ENCODE data around the gene INTS1. TPM values are rescaled to one million over a fixed set of nuclear protein-coding genes. Genes with fewer than 3 reads are reported as not detected.

The INTS1 gene
- total and polyA plus RNA-seq, 2 experiments from 2014 or later = 30.0 to 57.3 TPM

DNA sequence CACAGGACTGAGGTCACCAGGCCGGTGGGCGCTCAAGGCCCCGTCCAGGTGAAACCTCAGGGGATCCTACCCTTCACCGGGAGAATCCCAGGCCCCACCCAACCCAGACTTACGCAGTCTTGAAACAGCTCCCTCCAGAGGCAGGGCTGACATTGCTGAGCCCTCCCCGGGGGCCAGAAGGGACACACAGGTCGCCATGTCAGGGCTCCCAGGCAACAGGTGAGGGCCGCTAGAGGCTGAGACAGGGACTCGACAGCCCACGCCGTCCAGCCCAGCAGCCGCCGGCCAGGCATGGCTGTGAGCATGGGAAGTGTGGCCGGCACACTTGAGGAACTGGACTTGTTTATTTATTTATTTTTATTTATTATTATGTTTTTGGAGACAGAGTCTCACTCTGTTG is 55.2 kb downstream of the INTS1 start:
- Histone ChIP-seq H3K79me2 (peaks cover 4% of the 10 kb centered on the region), H4K20me1 (ENCODE audit: insufficient read depth, poor library complexity, severe bottlenecking) (no peaks in the 10 kb centered on the region), H2AFZ (no peak overlapping the region), H3K9me2 (replicated peaks; ENCODE audit: insufficient read depth) (no peaks in the 10 kb centered on the region), H3K27ac (no peak overlapping the region), H3K36me3 (replicated peaks; ENCODE audit: insufficient read depth, low read depth) (no peaks in the 10 kb centered on the region), H3K9me3 (ENCODE audit: low read depth) (no peaks in the 10 kb centered on the region), H3K27me3 (no peaks in the 10 kb centered on the region), H3K4me3 (no peak overlapping the region), H3K4me1 (ENCODE audit: insufficient read depth) (no peaks in the 10 kb centered on the region), H3K4me2 (no peak overlapping the region)
- TF ChIP-seq EZH2phosphoT487 (IDR thresholded peaks at IDR 0.05; ENCODE audit: low read depth, severe bottlenecking, unreplicated experiment) (no peak), EZH2 (IDR thresholded peaks at IDR 0.05; ENCODE audit: borderline replicate concordance) (no peak), CTCF (IDR thresholded peaks at IDR 0.05; ENCODE audit: poor library complexity) (no peak)
- 93% methylated on average over 13 of the region's 14 CpGs for WGBS (ENCODE audit: low lambda C conversion rate, missing lambda C conversion rate)
- DNase-seq (ENCODE audit: low spot score) = no peak

DNA sequence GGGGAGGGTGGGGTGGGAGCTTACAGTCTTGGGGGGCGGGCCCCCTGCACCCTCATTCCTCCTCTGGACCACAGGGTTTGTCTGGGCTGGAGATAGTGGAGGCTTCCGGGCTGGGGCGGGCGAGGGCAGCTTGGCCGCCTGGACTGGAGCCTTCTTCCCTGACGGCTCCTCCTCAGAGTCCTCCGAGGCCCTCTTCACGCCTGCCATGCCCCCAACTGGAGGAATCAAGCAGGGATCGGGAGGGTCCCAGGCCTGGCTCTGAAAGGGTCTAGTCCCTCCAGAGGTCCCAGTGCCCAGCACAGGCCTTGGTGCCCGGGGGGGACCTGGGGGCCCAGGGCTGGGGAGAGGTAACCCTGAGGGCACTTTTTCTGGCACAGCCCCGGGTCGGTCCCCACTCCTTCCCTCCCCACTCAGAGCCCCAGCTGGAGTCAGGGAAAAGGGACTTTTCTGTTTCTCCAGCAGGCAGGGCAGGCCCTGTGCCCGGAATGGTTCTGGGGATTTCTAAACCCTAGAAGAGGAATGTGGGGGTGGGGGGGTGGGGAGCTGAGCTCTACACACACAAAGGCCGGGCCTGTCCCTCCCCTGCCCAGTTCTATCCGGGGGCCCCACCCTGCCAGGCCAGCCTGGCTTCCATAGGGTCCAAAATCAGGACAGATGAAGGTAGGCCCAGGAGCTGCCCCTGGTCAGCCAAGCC is 56.5 kb downstream of the INTS1 start:
- Histone ChIP-seq H3K79me2 (no peaks in the 10 kb centered on the region), H3K9me2 (replicated peaks; ENCODE audit: insufficient read depth) (no peaks in the 10 kb centered on the region), H3K27me3 (no peaks in the 10 kb centered on the region), H2AFZ (no peak overlapping the region), H4K20me1 (ENCODE audit: insufficient read depth, poor library complexity, severe bottlenecking) (no peaks in the 10 kb centered on the region), H3K4me2 (no peak overlapping the region), H3K4me3 (no peak overlapping the region), H3K9me3 (ENCODE audit: low read depth) (no peaks in the 10 kb centered on the region), H3K36me3 (replicated peaks; ENCODE audit: insufficient read depth, low read depth) (no peaks in the 10 kb centered on the region), H3K4me1 (ENCODE audit: insufficient read depth) (no peaks in the 10 kb centered on the region), H3K27ac (no peak overlapping the region)
- 77% methylated on average over 9 of the region's 15 CpGs for WGBS (ENCODE audit: low lambda C conversion rate, missing lambda C conversion rate)
- DNase-seq (ENCODE audit: low spot score) = no peak
- TF ChIP-seq CTCF (IDR thresholded peaks at IDR 0.05; ENCODE audit: poor library complexity) (no peak), EZH2phosphoT487 (IDR thresholded peaks at IDR 0.05; ENCODE audit: low read depth, severe bottlenecking, unreplicated experiment) (no peak), EZH2 (IDR thresholded peaks at IDR 0.05; ENCODE audit: borderline replicate concordance) (no peak)

DNA sequence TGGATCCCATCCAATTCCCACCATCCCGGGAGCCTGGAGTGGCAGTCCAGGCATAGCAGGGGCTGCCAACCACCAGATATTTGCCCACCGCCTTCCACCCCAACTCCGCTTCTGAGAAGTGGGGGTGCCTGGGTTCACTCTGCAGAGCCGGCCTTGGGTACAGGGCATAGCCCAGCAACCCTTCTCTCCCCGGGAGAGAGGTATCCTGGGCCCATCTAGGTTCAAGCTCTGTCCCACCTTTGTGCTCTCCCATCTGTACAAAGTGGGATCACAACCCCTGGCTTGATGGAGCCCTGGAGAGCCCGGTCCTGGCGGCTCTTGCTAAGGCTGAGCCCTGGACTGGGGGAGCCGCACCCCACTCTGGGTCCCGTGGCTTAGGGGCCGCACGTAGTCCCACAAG is 57.1 kb downstream of the INTS1 start:
- no peaks in the 10 kb centered on the region for H3K9me2 ChIP-seq (replicated peaks; ENCODE audit: insufficient read depth)
- no peak overlapping the region for H3K4me3 ChIP-seq
- 92% methylated on average over 11 of the region's 11 CpGs for WGBS (ENCODE audit: low lambda C conversion rate, missing lambda C conversion rate)
- no peak overlapping the region for H3K27ac ChIP-seq
- H3K36me3 ChIP-seq (replicated peaks; ENCODE audit: insufficient read depth, low read depth) = no peaks in the 10 kb centered on the region
- TF ChIP-seq EZH2phosphoT487 (IDR thresholded peaks at IDR 0.05; ENCODE audit: low read depth, severe bottlenecking, unreplicated experiment) (no peak), CTCF (IDR thresholded peaks at IDR 0.05; ENCODE audit: poor library complexity) (no peak), EZH2 (IDR thresholded peaks at IDR 0.05; ENCODE audit: borderline replicate concordance) (no peak)
- no peaks in the 10 kb centered on the region for H3K27me3 ChIP-seq
- H2AFZ ChIP-seq = no peak overlapping the region
- H3K4me2 ChIP-seq = no peak overlapping the region
- no peaks in the 10 kb centered on the region for H4K20me1 ChIP-seq (ENCODE audit: insufficient read depth, poor library complexity, severe bottlenecking)
- DNase-seq (ENCODE audit: low spot score) = no peak
- H3K79me2 ChIP-seq = no peaks in the 10 kb centered on the region
- H3K4me1 ChIP-seq (ENCODE audit: insufficient read depth) = no peaks in the 10 kb centered on the region
- no peaks in the 10 kb centered on the region for H3K9me3 ChIP-seq (ENCODE audit: low read depth)

All from hepatocyte (in vitro differentiated cells).